Prostate gland (tissue), 1 donor: ENCODE results near the gene VDR.

Experiments used
- POLR2A ChIP-seq: fragments of 450-650 bp; IDR thresholded peaks from one replicate; pipeline ENCODE4 v1.6.1; 2016; ENCODE audit warnings: antibody characterized with exemption, mild to moderate bottlenecking
- POLR2AphosphoS5 ChIP-seq: sonication (generic); formaldehyde crosslinking; IDR thresholded peaks from one replicate; pipeline ENCODE4 v1.6.1; 2017; ENCODE audit warnings: antibody characterized with exemption

DNA sequence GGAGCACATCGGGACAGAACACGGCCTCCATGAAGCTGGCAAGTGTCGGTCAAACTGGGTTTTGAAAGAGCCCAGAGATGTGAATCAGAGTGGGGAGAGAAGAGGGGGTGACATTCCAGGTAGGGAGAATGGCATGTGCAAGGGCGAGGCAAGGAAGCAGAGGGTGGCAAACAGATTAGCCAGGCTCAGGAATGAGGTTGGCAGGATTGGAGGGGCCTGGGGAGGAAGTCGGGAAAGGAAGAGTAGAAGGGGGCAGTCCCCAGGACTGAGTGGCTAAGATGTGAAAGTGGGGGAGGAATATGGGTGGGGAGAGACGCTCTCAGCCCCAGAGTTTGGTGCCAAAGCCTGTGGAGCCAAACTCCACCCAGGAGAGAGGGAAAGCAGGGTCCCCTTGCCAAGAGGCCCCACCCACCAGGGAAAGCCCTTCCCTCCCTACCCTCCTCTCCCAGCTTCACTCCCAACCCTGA lies 79.6 kb downstream of the VDR start:
- peak; percentile 68 for TF ChIP-seq POLR2AphosphoS5
- no peak for TF ChIP-seq POLR2A
